Renal cortical epithelial cell (primary cell): Measurements from ENCODE around the gene FRMPD2. TPM values are rescaled to one million over a fixed set of nuclear protein-coding genes. Genes with fewer than 3 reads are reported as not detected.

Source experiments
- DNase-seq: peaks from one replicate; pipeline ENCODE4 v3.0.0-alpha.2; 2011; ENCODE audit warnings: low read depth
- total RNA-seq: library from RNA; depleted of rRNA; stranded (reverse); fragments of >200 nt; gene quantifications from 2 replicates; pipeline ENCODE4 v1.2.3, GENCODE V29; 2014

FRMPD2 gene, protein sequence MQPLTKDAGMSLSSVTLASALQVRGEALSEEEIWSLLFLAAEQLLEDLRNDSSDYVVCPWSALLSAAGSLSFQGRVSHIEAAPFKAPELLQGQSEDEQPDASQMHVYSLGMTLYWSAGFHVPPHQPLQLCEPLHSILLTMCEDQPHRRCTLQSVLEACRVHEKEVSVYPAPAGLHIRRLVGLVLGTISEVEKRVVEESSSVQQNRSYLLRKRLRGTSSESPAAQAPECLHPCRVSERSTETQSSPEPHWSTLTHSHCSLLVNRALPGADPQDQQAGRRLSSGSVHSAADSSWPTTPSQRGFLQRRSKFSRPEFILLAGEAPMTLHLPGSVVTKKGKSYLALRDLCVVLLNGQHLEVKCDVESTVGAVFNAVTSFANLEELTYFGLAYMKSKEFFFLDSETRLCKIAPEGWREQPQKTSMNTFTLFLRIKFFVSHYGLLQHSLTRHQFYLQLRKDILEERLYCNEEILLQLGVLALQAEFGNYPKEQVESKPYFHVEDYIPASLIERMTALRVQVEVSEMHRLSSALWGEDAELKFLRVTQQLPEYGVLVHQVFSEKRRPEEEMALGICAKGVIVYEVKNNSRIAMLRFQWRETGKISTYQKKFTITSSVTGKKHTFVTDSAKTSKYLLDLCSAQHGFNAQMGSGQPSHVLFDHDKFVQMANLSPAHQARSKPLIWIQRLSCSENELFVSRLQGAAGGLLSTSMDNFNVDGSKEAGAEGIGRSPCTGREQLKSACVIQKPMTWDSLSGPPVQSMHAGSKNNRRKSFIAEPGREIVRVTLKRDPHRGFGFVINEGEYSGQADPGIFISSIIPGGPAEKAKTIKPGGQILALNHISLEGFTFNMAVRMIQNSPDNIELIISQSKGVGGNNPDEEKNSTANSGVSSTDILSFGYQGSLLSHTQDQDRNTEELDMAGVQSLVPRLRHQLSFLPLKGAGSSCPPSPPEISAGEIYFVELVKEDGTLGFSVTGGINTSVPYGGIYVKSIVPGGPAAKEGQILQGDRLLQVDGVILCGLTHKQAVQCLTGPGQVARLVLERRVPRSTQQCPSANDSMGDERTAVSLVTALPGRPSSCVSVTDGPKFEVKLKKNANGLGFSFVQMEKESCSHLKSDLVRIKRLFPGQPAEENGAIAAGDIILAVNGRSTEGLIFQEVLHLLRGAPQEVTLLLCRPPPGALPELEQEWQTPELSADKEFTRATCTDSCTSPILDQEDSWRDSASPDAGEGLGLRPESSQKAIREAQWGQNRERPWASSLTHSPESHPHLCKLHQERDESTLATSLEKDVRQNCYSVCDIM (N-terminal part only)
- 0.35 and 1.9 TPM in 2 replicates for total RNA-seq

DNA sequence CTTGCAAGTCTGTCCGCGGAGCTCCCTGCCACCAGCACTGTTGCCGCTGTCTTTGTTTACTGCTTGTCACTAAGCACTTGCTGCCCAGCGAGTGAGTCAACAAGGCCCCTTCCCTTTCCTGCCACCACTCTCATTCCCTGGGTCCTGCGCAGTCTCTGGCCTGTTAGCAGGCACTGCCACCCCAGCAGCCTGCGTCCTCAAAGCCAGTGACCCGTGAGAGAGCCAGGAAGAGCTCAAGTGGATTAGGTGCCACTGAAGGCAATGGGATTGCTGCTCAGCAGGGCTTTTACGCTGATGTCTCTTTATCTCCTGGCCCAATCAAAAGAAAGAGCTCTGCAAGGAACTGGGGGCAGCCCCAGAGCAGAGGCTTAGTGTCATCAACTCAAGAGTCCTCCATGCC, at the start of gene FRMPD2:
Gene FRMPD2, minus strand, starts transcription at position 61 of the 400 bp plus-strand sequence. CDS start 129 bp downstream, outside the sequence.
- DNase-seq: peak; percentile 31

- no peak for DNase-seq
Measured at GRCh38 chr10:48322017-48322416, 47.5 kb upstream of the FRMPD2 start.

- DNase-seq: peak; percentile 33
Measured at GRCh38 chr10:48317321-48317990, 43.0 kb upstream of the FRMPD2 start.

DNA sequence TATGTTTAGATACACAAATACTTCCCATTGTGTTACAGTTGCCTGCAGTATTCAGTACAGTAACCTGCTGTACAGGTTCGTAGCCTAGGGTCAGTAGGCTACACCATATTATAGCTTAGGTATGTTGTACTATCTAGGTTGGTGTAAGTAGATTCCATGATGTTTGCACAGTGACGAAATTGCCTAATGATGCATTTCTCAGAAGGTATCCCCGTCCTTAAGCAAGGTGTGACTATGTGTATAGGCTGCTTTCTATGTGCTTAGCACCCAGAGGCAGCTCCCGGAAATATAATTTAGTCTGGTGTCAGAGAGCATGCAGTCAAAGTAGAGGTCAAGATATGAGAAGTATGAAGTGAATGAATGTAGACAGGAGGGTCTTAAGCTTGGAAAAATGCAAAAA, 41.7 kb upstream of the FRMPD2 start:
- peak; percentile 29 for DNase-seq

DNA sequence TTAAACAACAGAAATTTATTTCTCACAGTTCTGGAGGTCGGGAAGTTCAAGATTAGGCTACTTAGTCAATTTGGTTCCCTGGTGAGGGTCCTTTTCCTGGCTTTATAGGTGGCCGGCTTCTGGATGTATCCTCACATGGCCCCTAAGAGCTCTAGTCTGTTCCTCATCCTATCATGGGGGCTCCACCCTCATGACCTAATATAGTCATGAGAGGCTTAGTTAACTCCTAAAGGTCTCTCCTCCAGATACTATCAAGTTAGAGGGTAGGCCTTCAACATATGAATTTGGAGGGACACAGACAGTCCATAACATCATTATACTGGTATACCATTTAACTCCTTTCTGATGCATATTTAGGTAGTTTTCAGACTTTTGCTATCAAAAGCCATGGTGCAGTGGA, 39.6 kb upstream of the FRMPD2 start:
- DNase-seq: no peak

DNA sequence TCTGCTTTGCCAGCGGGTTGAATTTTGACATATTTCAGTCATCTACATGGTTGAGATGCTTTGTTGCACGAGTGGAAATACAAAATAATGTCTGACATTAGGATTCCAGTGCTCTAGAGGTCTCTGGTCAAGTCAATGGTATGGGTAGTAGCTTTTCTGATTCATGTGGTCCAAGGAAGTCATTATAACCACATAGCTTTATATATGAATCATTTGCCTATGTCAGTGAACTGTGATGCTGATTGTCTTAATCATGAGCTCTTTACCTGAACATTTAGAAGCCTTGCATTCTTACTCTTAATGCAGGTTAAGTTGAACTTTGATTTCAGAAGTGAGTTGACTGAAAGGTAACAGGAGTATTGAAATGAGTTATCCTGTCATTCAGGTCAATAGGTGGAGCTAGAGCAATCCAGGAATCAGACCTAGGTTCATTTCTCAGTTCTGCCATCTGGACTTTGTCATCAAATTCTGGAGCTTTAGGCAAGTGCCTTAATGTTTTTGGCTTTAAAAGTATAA, 35.3 kb upstream of the FRMPD2 start:
- DNase-seq: peak; percentile 94

DNA sequence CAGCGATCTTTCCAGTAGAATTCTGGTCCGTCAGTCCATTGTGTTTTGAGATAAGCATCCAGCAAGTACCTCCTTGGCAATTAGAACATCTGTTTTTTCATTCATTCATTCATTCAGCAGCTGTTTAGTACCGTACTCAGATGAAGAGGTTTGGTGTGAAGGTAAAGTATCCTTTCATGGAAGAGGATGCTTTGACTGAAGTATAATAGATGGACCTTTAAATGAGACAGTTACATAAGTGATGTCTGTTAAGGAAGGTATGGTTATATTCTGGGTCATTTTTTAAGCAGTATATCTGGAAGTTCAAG, 33.2 kb upstream of the FRMPD2 start:
- no peak for DNase-seq

GRCh38 chr10:48306870-48307710, 32.6 kb upstream of the FRMPD2 start:
- DNase-seq: no peak

DNA sequence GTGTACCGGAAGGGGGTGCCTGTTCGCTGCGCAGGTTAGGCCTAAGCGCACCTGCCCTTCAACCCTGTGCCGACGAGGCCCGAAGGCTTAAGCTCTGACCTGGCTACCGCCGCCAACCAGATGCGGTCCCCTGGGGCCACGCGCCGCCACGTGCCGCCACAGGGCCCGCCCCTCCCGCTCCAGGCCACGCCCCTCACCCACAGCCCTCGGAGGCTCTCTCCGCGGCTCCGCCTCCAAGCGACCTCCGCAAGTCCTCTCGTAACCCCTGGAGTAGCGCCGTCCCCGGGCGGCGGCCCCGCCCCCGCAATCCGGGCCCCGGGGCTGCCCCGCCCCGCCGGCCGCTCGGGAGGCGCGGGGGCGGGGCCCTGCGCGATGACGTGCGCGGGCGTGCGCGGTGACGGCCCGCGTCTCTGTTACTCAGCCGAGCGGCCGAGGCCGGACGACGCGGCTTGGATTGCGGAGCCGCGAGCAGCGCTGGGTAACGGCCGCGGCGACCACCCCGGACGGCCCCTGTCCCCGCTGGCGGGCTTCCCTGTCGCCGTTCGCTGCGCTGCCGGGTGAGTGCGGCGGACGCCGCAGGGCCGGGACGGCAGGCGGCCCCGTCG, 31.9 kb upstream of the FRMPD2 start, which contains the start of gene MAPK8:
Gene MAPK8, plus strand, starts transcription at position 413 of the 605 bp plus-strand sequence. CDS start 94,984 bp downstream, outside the sequence.
- DNase-seq: peak; percentile 68

DNA sequence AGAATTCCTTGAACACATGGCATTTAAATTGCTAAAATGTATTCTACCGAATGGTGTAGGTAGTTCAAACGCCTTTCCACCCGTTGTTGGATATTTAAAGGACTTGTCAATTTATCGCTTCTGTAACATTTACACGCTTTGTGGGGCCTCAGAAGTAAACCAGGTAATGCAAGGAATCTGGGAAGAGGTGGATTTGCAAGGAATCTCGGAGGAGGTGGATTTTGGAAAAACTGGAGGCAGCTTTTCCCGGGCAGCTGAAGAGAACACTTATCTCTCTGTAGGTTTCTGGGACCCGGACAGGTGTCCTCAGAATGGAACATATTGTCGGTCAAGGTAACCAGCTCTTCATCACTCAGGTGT, 31.4 kb upstream of the FRMPD2 start:
- no peak for DNase-seq

GRCh38 chr10:48302515-48303476, 28.3 kb upstream of the FRMPD2 start:
- no peak for DNase-seq

- no peak for DNase-seq
Measured at GRCh38 chr10:48300556-48300955, 26.1 kb upstream of the FRMPD2 start.

- no peak for DNase-seq
Measured at GRCh38 chr10:48299692-48300091, 25.2 kb upstream of the FRMPD2 start.

- DNase-seq: no peak
Measured at GRCh38 chr10:48299066-48299465, 24.6 kb upstream of the FRMPD2 start.

DNA sequence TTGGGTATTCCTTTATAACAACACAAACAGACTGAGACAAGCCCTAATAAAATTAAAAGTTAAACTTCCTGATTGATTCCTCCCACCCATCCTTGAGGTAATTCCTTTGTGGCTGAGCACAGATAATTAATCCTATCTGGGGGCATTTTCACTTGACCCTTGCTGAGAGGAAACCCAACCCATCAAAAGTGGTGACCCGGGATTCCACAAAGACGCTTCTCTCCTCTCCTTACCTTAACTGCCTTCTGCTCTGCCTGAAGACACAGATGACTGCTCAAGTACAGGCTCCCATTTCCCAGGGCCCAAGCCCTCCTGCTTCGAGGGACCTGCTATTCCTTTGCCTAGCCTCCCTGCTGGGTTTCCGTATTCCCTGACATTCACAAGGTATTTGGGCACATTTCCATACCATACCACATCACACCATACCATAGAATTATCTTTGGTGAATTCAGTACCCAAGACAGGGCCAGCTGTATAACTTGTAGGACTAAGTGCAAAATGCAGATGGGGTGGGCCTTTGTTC, 22.1 kb upstream of the FRMPD2 start:
- no peak for DNase-seq

DNA sequence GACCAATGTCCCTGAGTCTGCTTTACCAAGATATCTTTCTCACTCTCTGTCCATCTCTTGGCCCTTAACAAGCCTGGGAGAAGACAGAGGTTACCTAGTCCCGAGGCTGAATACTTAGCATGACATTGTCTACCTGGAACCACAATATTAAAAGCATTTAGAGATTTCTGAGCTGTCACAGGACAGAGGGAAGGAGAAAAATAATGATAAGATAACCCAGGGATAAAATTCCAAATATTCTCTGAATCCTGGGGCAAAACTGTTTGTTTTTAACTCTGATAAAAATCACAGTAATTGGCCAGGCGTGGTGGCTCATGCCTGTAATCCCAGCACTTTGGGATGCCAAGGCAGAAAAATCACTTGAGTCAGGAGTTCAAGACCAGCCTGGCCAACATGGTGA, 19.9 kb upstream of the FRMPD2 start:
- no peak for DNase-seq

- DNase-seq: no peak
Measured at GRCh38 chr10:48292616-48293015, 18.1 kb upstream of the FRMPD2 start.

DNA sequence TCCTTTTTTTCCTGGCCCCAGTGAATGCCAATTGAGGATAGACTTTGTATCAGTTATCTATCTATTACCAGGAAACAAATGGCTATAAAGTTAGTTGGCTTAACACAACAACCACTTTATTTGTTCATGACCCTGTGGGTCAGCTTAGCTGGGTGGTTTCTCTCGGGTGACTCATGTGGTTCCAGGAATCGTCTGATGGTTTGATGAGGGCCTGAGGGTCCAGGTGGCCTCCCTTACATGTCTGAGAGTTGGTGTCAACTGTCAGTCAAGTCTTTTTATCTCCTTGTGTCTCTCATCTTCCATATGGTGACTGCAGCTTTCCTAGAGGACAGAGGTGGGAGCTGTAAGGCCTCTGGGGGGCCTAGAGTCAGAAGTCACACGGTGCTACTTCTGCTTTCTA, 16.7 kb upstream of the FRMPD2 start:
- peak; percentile 67 for DNase-seq
